NCI-H446 treated with DMSO at 0.1 percent for 48 hours (cell line): ENCODE results near the gene ACSF3.

Experiments used
- DNase-seq: peaks from one replicate; lab custom pipeline; 2025; lab: John Stamatoyannopoulos, UW

Gene ACSF3

GRCh38 chr16:89112377-89113151 is 18.9 kb downstream of the ACSF3 start:
- no peak for DNase-seq

GRCh38 chr16:89113152-89113547 is 19.5 kb downstream of the ACSF3 start:
- no peak for DNase-seq

- no peak for DNase-seq
Observed at GRCh38 chr16:89113661-89114060, 20.0 kb downstream of the ACSF3 start.

- DNase-seq: no peak
Observed at GRCh38 chr16:89114159-89114981, 20.7 kb downstream of the ACSF3 start.

GRCh38 chr16:89115216-89115861 is 21.7 kb downstream of the ACSF3 start:
- no peak for DNase-seq

- no peak for DNase-seq
Observed at GRCh38 chr16:89116341-89117226, 22.9 kb downstream of the ACSF3 start.

- no peak for DNase-seq
Observed at GRCh38 chr16:89117227-89117974, 23.7 kb downstream of the ACSF3 start.

GRCh38 chr16:89117975-89118289 is 24.3 kb downstream of the ACSF3 start:
- no peak for DNase-seq

- DNase-seq: no peak
Observed at GRCh38 chr16:89118361-89119165, 24.9 kb downstream of the ACSF3 start.

GRCh38 chr16:89119166-89119621 is 25.5 kb downstream of the ACSF3 start:
- DNase-seq: no peak

GRCh38 chr16:89119661-89120141 is 26.0 kb downstream of the ACSF3 start:
- no peak for DNase-seq

GRCh38 chr16:89120281-89120680 is 26.6 kb downstream of the ACSF3 start:
- no peak for DNase-seq

- DNase-seq: no peak
Observed at GRCh38 chr16:89120921-89121351, 27.3 kb downstream of the ACSF3 start.

- no peak for DNase-seq
Observed at GRCh38 chr16:89121691-89122321, 28.2 kb downstream of the ACSF3 start.

- DNase-seq: no peak
Observed at GRCh38 chr16:89122322-89122851, 28.7 kb downstream of the ACSF3 start.

- DNase-seq: no peak
Observed at GRCh38 chr16:89123001-89123830, 29.6 kb downstream of the ACSF3 start.

- no peak for DNase-seq
Observed at GRCh38 chr16:89123831-89124100, 30.1 kb downstream of the ACSF3 start.

GRCh38 chr16:89129378-89129777 is 35.7 kb downstream of the ACSF3 start:
- no peak for DNase-seq

GRCh38 chr16:89130448-89130847 is 36.8 kb downstream of the ACSF3 start:
- no peak for DNase-seq
